ENCODE measurements around the gene SLFN11.

SLFN11 gene

GRCh38 chr17:35390156-35390555 is 16.7 kb upstream of the SLFN11 start:
- DNase-seq, result no peak

GRCh38 chr17:35387496-35387895 is 14.1 kb upstream of the SLFN11 start:
- Histone ChIP-seq H3K9me3 (ENCODE audit: control insufficient read depth, low read length) (no peaks in the 10 kb centered on the region), H3K4me1 (ENCODE audit: control insufficient read depth, insufficient read depth, low read length, poor library complexity, severe bottlenecking) (no peaks in the 10 kb centered on the region), H3K36me3 (ENCODE audit: control insufficient read depth, insufficient read depth, low read length) (no peaks in the 10 kb centered on the region), H3K27ac (ENCODE audit: insufficient read depth, low read length, poor library complexity, severe bottlenecking) (no peak overlapping the region), H3K27me3 (replicated peaks; ENCODE audit: control insufficient read depth, insufficient read depth, low read length, poor library complexity, severe bottlenecking) (no peaks in the 10 kb centered on the region), H3K4me3 (ENCODE audit: insufficient read depth, low read depth, low read length, poor library complexity, severe bottlenecking) (no peak overlapping the region)
- DNase-seq, result no peak

More at GRCh38 chr17:35390156-35390555, 16.7 kb upstream of the SLFN11 start:
- Histone ChIP-seq H3K4me3 (ENCODE audit: insufficient read depth, low read depth, low read length, poor library complexity, severe bottlenecking) (no peak overlapping the region), H3K27me3 (replicated peaks; ENCODE audit: control insufficient read depth, insufficient read depth, low read length, poor library complexity, severe bottlenecking) (no peaks in the 10 kb centered on the region), H3K9me3 (ENCODE audit: control insufficient read depth, low read length) (no peaks in the 10 kb centered on the region), H3K27ac (ENCODE audit: insufficient read depth, low read length, poor library complexity, severe bottlenecking) (no peak overlapping the region), H3K36me3 (ENCODE audit: control insufficient read depth, insufficient read depth, low read length) (no peaks in the 10 kb centered on the region), H3K4me1 (ENCODE audit: control insufficient read depth, insufficient read depth, low read length, poor library complexity, severe bottlenecking) (no peaks in the 10 kb centered on the region)

- H3K9me3 ChIP-seq (ENCODE audit: control insufficient read depth, low read length), result no peaks in the 10 kb centered on the region
Measured at GRCh38 chr17:35377706-35378105, 4.3 kb upstream of the SLFN11 start.

GRCh38 chr17:35377068-35377467 is 3.6 kb upstream of the SLFN11 start:
- Histone ChIP-seq H3K27ac (ENCODE audit: insufficient read depth, low read length, poor library complexity, severe bottlenecking) (no peak overlapping the region), H3K9me3 (ENCODE audit: control insufficient read depth, low read length) (no peaks in the 10 kb centered on the region), H3K4me3 (ENCODE audit: insufficient read depth, low read depth, low read length, poor library complexity, severe bottlenecking) (no peak overlapping the region), H3K27me3 (replicated peaks; ENCODE audit: control insufficient read depth, insufficient read depth, low read length, poor library complexity, severe bottlenecking) (no peaks in the 10 kb centered on the region), H3K36me3 (ENCODE audit: control insufficient read depth, insufficient read depth, low read length) (no peaks in the 10 kb centered on the region), H3K4me1 (ENCODE audit: control insufficient read depth, insufficient read depth, low read length, poor library complexity, severe bottlenecking) (no peaks in the 10 kb centered on the region)
- no peak for DNase-seq

More at GRCh38 chr17:35377706-35378105, 4.3 kb upstream of the SLFN11 start:
- H3K4me3 ChIP-seq (ENCODE audit: insufficient read depth, low read depth, low read length, poor library complexity, severe bottlenecking), result no peak overlapping the region
- DNase-seq, result no peak
- H3K27me3 ChIP-seq (replicated peaks; ENCODE audit: control insufficient read depth, insufficient read depth, low read length, poor library complexity, severe bottlenecking), result no peaks in the 10 kb centered on the region
- H3K4me1 ChIP-seq (ENCODE audit: control insufficient read depth, insufficient read depth, low read length, poor library complexity, severe bottlenecking), result no peaks in the 10 kb centered on the region
- H3K36me3 ChIP-seq (ENCODE audit: control insufficient read depth, insufficient read depth, low read length), result no peaks in the 10 kb centered on the region
- no peak overlapping the region for H3K27ac ChIP-seq (ENCODE audit: insufficient read depth, low read length, poor library complexity, severe bottlenecking)

GRCh38 chr17:35376245-35376644 is 2.8 kb upstream of the SLFN11 start:
- H3K27me3 ChIP-seq (replicated peaks; ENCODE audit: control insufficient read depth, insufficient read depth, low read length, poor library complexity, severe bottlenecking), result no peaks in the 10 kb centered on the region
- no peak for DNase-seq
- no peak overlapping the region for H3K27ac ChIP-seq (ENCODE audit: insufficient read depth, low read length, poor library complexity, severe bottlenecking)
- H3K9me3 ChIP-seq (ENCODE audit: control insufficient read depth, low read length), result no peaks in the 10 kb centered on the region
- no peaks in the 10 kb centered on the region for H3K4me1 ChIP-seq (ENCODE audit: control insufficient read depth, insufficient read depth, low read length, poor library complexity, severe bottlenecking)
- no peaks in the 10 kb centered on the region for H3K36me3 ChIP-seq (ENCODE audit: control insufficient read depth, insufficient read depth, low read length)
- H3K4me3 ChIP-seq (ENCODE audit: insufficient read depth, low read depth, low read length, poor library complexity, severe bottlenecking), result no peak overlapping the region

GRCh38 chr17:35374766-35375344 is 1.4 kb upstream of the SLFN11 start:
- Histone ChIP-seq H3K27ac (ENCODE audit: insufficient read depth, low read length, poor library complexity, severe bottlenecking) (peak overlapping the region; percentile 86), H3K27me3 (replicated peaks; ENCODE audit: control insufficient read depth, insufficient read depth, low read length, poor library complexity, severe bottlenecking) (no peaks in the 10 kb centered on the region), H3K4me1 (ENCODE audit: control insufficient read depth, insufficient read depth, low read length, poor library complexity, severe bottlenecking) (no peaks in the 10 kb centered on the region), H3K4me3 (ENCODE audit: insufficient read depth, low read depth, low read length, poor library complexity, severe bottlenecking) (peak overlapping the region; percentile 81), H3K9me3 (ENCODE audit: control insufficient read depth, low read length) (no peaks in the 10 kb centered on the region), H3K36me3 (ENCODE audit: control insufficient read depth, insufficient read depth, low read length) (no peaks in the 10 kb centered on the region)
- DNase-seq, result no peak

GRCh38 chr17:35373984-35374765 is 754 bp upstream of the SLFN11 start:
- Histone ChIP-seq H3K4me1 (ENCODE audit: control insufficient read depth, insufficient read depth, low read length, poor library complexity, severe bottlenecking) (no peaks in the 10 kb centered on the region), H3K27me3 (replicated peaks; ENCODE audit: control insufficient read depth, insufficient read depth, low read length, poor library complexity, severe bottlenecking) (no peaks in the 10 kb centered on the region), H3K27ac (ENCODE audit: insufficient read depth, low read length, poor library complexity, severe bottlenecking) (peak overlapping the region; percentile 86), H3K9me3 (ENCODE audit: control insufficient read depth, low read length) (no peaks in the 10 kb centered on the region), H3K4me3 (ENCODE audit: insufficient read depth, low read depth, low read length, poor library complexity, severe bottlenecking) (peak overlapping the region; percentile 81), H3K36me3 (ENCODE audit: control insufficient read depth, insufficient read depth, low read length) (no peaks in the 10 kb centered on the region)
- DNase-seq, result peak; percentile 9 to 24 (median 12)

GRCh38 chr17:35372846-35373533 is 431 bp downstream of the SLFN11 start:
- no peaks in the 10 kb centered on the region for H3K36me3 ChIP-seq (ENCODE audit: control insufficient read depth, insufficient read depth, low read length)
- H3K27ac ChIP-seq (ENCODE audit: insufficient read depth, low read length, poor library complexity, severe bottlenecking), result peak overlapping the region; percentile 86
- H3K4me1 ChIP-seq (ENCODE audit: control insufficient read depth, insufficient read depth, low read length, poor library complexity, severe bottlenecking), result peaks cover 4% of the 10 kb centered on the region
- peak overlapping the region; percentile 81 for H3K4me3 ChIP-seq (ENCODE audit: insufficient read depth, low read depth, low read length, poor library complexity, severe bottlenecking)
- H3K27me3 ChIP-seq (replicated peaks; ENCODE audit: control insufficient read depth, insufficient read depth, low read length, poor library complexity, severe bottlenecking), result no peaks in the 10 kb centered on the region
- peak in 2 of 3 donors; percentile 16 to 20 for DNase-seq
- no peaks in the 10 kb centered on the region for H3K9me3 ChIP-seq (ENCODE audit: control insufficient read depth, low read length)

- H3K27ac ChIP-seq (ENCODE audit: insufficient read depth, low read length, poor library complexity, severe bottlenecking), result no peak overlapping the region
- no peak overlapping the region for H3K4me3 ChIP-seq (ENCODE audit: insufficient read depth, low read depth, low read length, poor library complexity, severe bottlenecking)
- no peaks in the 10 kb centered on the region for H3K36me3 ChIP-seq (ENCODE audit: control insufficient read depth, insufficient read depth, low read length)
- no peaks in the 10 kb centered on the region for H3K9me3 ChIP-seq (ENCODE audit: control insufficient read depth, low read length)
- no peak for DNase-seq
- peaks cover 4% of the 10 kb centered on the region for H3K4me1 ChIP-seq (ENCODE audit: control insufficient read depth, insufficient read depth, low read length, poor library complexity, severe bottlenecking)
- H3K27me3 ChIP-seq (replicated peaks; ENCODE audit: control insufficient read depth, insufficient read depth, low read length, poor library complexity, severe bottlenecking), result no peaks in the 10 kb centered on the region
Measured at GRCh38 chr17:35371934-35372333, 1.5 kb downstream of the SLFN11 start.

Measured in effector memory CD4-positive, alpha-beta T cell (primary cell).